Breast epithelium (tissue), 3 donors: ENCODE results near the gene ROBO3.

Experiments used
- POLR2A ChIP-seq: fragments of 450-650 bp; IDR thresholded peaks from one replicate; pipeline ENCODE4 v1.6.1; 2016; ENCODE audit warnings: antibody characterized with exemption, mild to moderate bottlenecking, moderate library complexity
- POLR2AphosphoS5 ChIP-seq, 3 donors: sonication (generic); formaldehyde crosslinking; IDR thresholded peaks; one replicate each; pipeline ENCODE4 v1.6.1; 2017; ENCODE audit warnings: antibody characterized with exemption in 3 of 3
- TF ChIP-seq, protein P1 (sequence below), 3 donors: fragments of 450-650 bp; IDR thresholded peaks; one replicate each; pipeline ENCODE4 v1.5.1; 2016 to 2017; ENCODE audit warnings: antibody characterized with exemption in 3 of 3, mild to moderate bottlenecking in 3 of 3, moderate library complexity in 3 of 3

- no peak for TF ChIP-seq POLR2A
- TF ChIP-seq, protein P1, sequence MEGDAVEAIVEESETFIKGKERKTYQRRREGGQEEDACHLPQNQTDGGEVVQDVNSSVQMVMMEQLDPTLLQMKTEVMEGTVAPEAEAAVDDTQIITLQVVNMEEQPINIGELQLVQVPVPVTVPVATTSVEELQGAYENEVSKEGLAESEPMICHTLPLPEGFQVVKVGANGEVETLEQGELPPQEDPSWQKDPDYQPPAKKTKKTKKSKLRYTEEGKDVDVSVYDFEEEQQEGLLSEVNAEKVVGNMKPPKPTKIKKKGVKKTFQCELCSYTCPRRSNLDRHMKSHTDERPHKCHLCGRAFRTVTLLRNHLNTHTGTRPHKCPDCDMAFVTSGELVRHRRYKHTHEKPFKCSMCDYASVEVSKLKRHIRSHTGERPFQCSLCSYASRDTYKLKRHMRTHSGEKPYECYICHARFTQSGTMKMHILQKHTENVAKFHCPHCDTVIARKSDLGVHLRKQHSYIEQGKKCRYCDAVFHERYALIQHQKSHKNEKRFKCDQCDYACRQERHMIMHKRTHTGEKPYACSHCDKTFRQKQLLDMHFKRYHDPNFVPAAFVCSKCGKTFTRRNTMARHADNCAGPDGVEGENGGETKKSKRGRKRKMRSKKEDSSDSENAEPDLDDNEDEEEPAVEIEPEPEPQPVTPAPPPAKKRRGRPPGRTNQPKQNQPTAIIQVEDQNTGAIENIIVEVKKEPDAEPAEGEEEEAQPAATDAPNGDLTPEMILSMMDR (IDR thresholded peaks at IDR 0.05) = no peak
- no peak for TF ChIP-seq POLR2AphosphoS5 (IDR thresholded peaks at IDR 0.05)
Measured at GRCh38 chr11:124823512-124824376, 41.5 kb upstream of the ROBO3 start.
